A549 (cell line): ENCODE measurements around the gene NR3C1. TPM values are rescaled to one million over a fixed set of nuclear protein-coding genes. Genes with fewer than 3 reads are reported as not detected.

Source experiments
- ATAC-seq, 2 experiments: fragments of 200-7000 bp in 1 of 2; fragments of >200 bp in 1 of 2; cut with Nextera tagmentation in 1 of 2; cut with Tn5 transposase in 1 of 2; 3 replicates each; pipeline versions ENCODE4 v1.8.0 to v1.9.1; 2018 to 2020; ENCODE audit warnings: mild to moderate bottlenecking in 1 of 2, moderate library complexity in 1 of 2
- CTCF ChIA-PET: fragments of 300-600 bp; sonication (Branson Sonifier 250); formaldehyde crosslinking; extraction: SDS; loops from one replicate; lab custom pipeline; 2021; ENCODE audit warnings: antibody characterized with exemption, inconsistent platforms; lab: Yijun Ruan, JAX
- POLR2A ChIA-PET: fragments of 350-600 bp; formaldehyde crosslinking; extraction: SDS; loops from one replicate; lab custom pipeline; 2021; ENCODE audit warnings: antibody characterized with exemption, inconsistent platforms; lab: Yijun Ruan, JAX
- DNase-seq, 2 experiments: peaks; one replicate each; pipeline versions ENCODE4 v3.0.0 to v3.0.0-alpha.2; 2011 to 2016; ENCODE audit warnings: low read depth in 1 of 2, low spot score in 1 of 2
- FAIRE-seq: peaks from 2 replicates; lab custom pipeline; 2011; peaks lifted over from hg19 to GRCh38; lab: Jason Lieb, UNC
- H3K27ac ChIP-seq, 2 experiments: fragments of >200 bp; sonication (Bioruptor Twin); formaldehyde crosslinking; 3 replicates each; pipeline ENCODE4 v1.5.1; 2016 to 2017
- H3K4me1 ChIP-seq: fragments of >200 bp; sonication (Bioruptor Twin); formaldehyde crosslinking; 3 replicates; pipeline ENCODE4 v1.6.1; 2016
- H3K4me2 ChIP-seq: fragments of >200 bp; sonication (Bioruptor Twin); formaldehyde crosslinking; 3 replicates; pipeline ENCODE4 v1.6.1; 2016
- H3K4me3 ChIP-seq: fragments of >200 bp; sonication (Bioruptor Twin); formaldehyde crosslinking; 3 replicates; pipeline ENCODE4 v1.5.1; 2016
- H3K9me3 ChIP-seq: fragments of >200 bp; sonication (Bioruptor Twin); formaldehyde crosslinking; 3 replicates; pipeline ENCODE4 v1.6.1; 2016
- BHLHE40 ChIP-seq: IDR thresholded peaks from 2 replicates; pipeline ENCODE4 v1.6.1; 2012; ENCODE audit warnings: low read depth, low read length, inconsistent platforms
- CBX2 ChIP-seq: fragments of 200-600 bp; sonication (generic); IDR thresholded peaks from 2 replicates; pipeline ENCODE4 v1.6.1; 2016; ENCODE audit warnings: low read depth, mild to moderate bottlenecking, borderline replicate concordance
- CBX8 ChIP-seq: fragments of 200-600 bp; sonication (generic); IDR thresholded peaks from 2 replicates; pipeline ENCODE4 v1.6.1; 2016
- CHD4 ChIP-seq: fragments of 200-600 bp; sonication (generic); IDR thresholded peaks from 2 replicates; pipeline ENCODE4 v1.6.1; 2016; ENCODE audit warnings: antibody characterized with exemption, mild to moderate bottlenecking, borderline replicate concordance
- EHMT2 ChIP-seq: fragments of 200-600 bp; sonication (generic); IDR thresholded peaks from 2 replicates; pipeline ENCODE4 v1.6.1; 2016; ENCODE audit warnings: antibody characterized with exemption, low read depth, mild to moderate bottlenecking, moderate library complexity
- EP300 ChIP-seq, 2 experiments: fragments of >200 bp; sonication (Bioruptor Twin); formaldehyde crosslinking; IDR thresholded peaks; 2 replicates in 1 of 2; 3 replicates in 1 of 2; pipeline ENCODE4 v1.6.1; 2016 to 2017
- FOSB ChIP-seq: fragments of 250-450 bp; sonication (Bioruptor Pico); IDR thresholded peaks from 2 replicates; pipeline ENCODE4 v1.5.0; 2020; ENCODE audit warnings: mild to moderate bottlenecking, moderate library complexity
- FOSL2 ChIP-seq, 2 experiments: fragments of 450-650 bp in 1 of 2; fragments of >200 bp in 1 of 2; sonication (Bioruptor Twin) in 1 of 2; formaldehyde crosslinking; IDR thresholded peaks; 2 replicates each; pipeline versions ENCODE4 v1.5.0 to v1.6.1; 2016 to 2020; ENCODE audit warnings: mild to moderate bottlenecking in 1 of 2, moderate library complexity in 1 of 2
- GATA3 ChIP-seq: IDR thresholded peaks from 2 replicates; pipeline ENCODE4 v1.6.1; 2012; ENCODE audit warnings: borderline replicate concordance
- HOXA7 ChIP-seq: fragments of 250-450 bp; sonication (Bioruptor Pico); IDR thresholded peaks from 2 replicates; pipeline ENCODE4 v1.5.0; 2020; ENCODE audit warnings: mild to moderate bottlenecking, moderate library complexity
- HOXB5 ChIP-seq: fragments of 250-450 bp; sonication (Bioruptor Pico); IDR thresholded peaks from 2 replicates; pipeline ENCODE4 v1.5.0; 2020; ENCODE audit warnings: mild to moderate bottlenecking, moderate library complexity
- KDM5A ChIP-seq: fragments of 200-600 bp; sonication (generic); IDR thresholded peaks from 2 replicates; pipeline ENCODE4 v1.6.1; 2016; ENCODE audit warnings: antibody characterized with exemption, mild to moderate bottlenecking
- MAFK ChIP-seq: fragments of 450-650 bp; IDR thresholded peaks from 2 replicates; pipeline ENCODE4 v1.6.1; 2014; ENCODE audit not compliant: partially characterized antibody
- MAZ ChIP-seq: fragments of 150-350 bp; IDR thresholded peaks from 2 replicates; pipeline ENCODE4 v1.6.1; 2014; ENCODE audit warnings: antibody characterized with exemption, low read depth, low read length, borderline replicate concordance
- NFE2L2 ChIP-seq: fragments of 150-350 bp; conservative IDR thresholded peaks from 2 replicates; pipeline ENCODE4 v1.6.1; 2014; ENCODE audit warnings: low read length
- NR3C1 ChIP-seq: fragments of >200 bp; sonication (Bioruptor Twin); formaldehyde crosslinking; IDR thresholded peaks from 3 replicates; pipeline ENCODE4 v1.6.1; 2017
- POLR2A ChIP-seq: IDR thresholded peaks from 2 replicates; pipeline ENCODE4 v1.6.1; 2012; ENCODE audit warnings: mild to moderate bottlenecking, low read length
- POLR2AphosphoS2 ChIP-seq: conservative IDR thresholded peaks from 2 replicates; pipeline ENCODE4 v1.6.1; 2012; ENCODE audit warnings: low read length, improper control_type of control experiment, inconsistent platforms
- SMC3 ChIP-seq: fragments of >200 bp; sonication (Bioruptor Twin); formaldehyde crosslinking; IDR thresholded peaks from 3 replicates; pipeline ENCODE4 v1.6.1; 2018; ENCODE audit warnings: inconsistent platforms
- SREBF2 ChIP-seq: fragments of 450-650 bp; IDR thresholded peaks from 2 replicates; pipeline ENCODE4 v1.6.1; 2014; ENCODE audit warnings: mild to moderate bottlenecking, moderate library complexity
- WGBS: methylation state at CpG from one replicate; pipeline ENCODE4 v1.1.6; 2017; ENCODE audit errors: missing lambda C conversion rate; 5-methylcytosine and 5-hydroxymethylcytosine counted together
- polyA plus RNA-seq, 4 experiments: library from polyadenylated mRNA; depleted of rRNA in 3 of 4; stranded (reverse); fragments of >200 nt; fragmentation: RNase III in 1 of 4; extraction: RNeasy Plus Mini Kit Qiagen cat#74134 plus additional on column Dnase treatment in 1 of 4; gene quantifications; 2 replicates in 3 of 4; 3 replicates in 1 of 4; pipeline ENCODE4 v1.2.3, GENCODE V29; 2011 to 2017
- TF ChIP-seq, protein P1 (sequence below): IDR thresholded peaks from 2 replicates; pipeline ENCODE4 v1.6.1; 2012
- TF ChIP-seq, protein P2 (sequence below): IDR thresholded peaks from 2 replicates; pipeline ENCODE4 v1.6.1; 2012; ENCODE audit warnings: low read depth, borderline replicate concordance
- TF ChIP-seq, protein P3 (sequence below): fragments of >200 bp; sonication (Bioruptor Twin); formaldehyde crosslinking; IDR thresholded peaks from 3 replicates; pipeline ENCODE4 v1.5.1; 2016
- TF ChIP-seq, protein P4 (sequence below): fragments of >200 bp; sonication (Bioruptor Twin); formaldehyde crosslinking; IDR thresholded peaks from 3 replicates; pipeline ENCODE4 v1.6.1; 2016

Gene NR3C1
- polyA plus RNA-seq, 2 of the 4 experiments (the other 2 are of a cell fraction), result 46.5 to 73.0 TPM

DNA sequence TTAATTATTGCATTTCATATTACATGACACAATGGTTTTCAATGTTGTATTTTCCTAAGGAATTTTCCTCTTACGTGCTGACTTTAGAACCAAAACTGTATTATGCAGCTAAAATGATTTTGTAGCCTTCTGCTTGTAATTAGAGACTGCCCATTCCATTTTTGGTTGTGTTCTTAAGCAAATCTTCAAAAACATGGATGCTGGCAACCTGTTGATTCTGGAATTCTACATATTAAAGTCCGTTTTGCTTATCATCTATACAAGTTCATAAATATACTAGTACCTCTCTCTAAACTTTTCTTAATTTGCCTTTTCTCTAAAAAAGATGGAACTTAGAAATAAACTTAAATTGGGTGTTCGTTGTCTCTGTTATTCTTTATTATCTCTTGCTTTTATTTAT lies 88.3 kb downstream of the NR3C1 start:
- no peak for DNase-seq
- CTCF ChIA-PET, result interaction anchor here (1.4 kb wide), 1 partner anchor 312 kb away, joined by 3 read pairs; no protein-coding TSS in a partner anchor
- FAIRE-seq, result no peak
- Histone ChIP-seq H3K9me3 (no peaks in the 10 kb centered on the region), H3K27ac (no peak overlapping the region), H3K4me2 (peak overlapping the region; percentile 28), H3K4me3 (no peak overlapping the region), H3K4me1 (peaks cover 95% of the 10 kb centered on the region)
- no peak for TF ChIP-seq SREBF2
- TF ChIP-seq, protein P1, sequence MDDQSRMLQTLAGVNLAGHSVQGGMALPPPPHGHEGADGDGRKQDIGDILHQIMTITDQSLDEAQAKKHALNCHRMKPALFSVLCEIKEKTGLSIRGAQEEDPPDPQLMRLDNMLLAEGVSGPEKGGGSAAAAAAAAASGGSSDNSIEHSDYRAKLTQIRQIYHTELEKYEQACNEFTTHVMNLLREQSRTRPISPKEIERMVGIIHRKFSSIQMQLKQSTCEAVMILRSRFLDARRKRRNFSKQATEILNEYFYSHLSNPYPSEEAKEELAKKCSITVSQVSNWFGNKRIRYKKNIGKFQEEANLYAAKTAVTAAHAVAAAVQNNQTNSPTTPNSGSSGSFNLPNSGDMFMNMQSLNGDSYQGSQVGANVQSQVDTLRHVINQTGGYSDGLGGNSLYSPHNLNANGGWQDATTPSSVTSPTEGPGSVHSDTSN, result no peak
- TF ChIP-seq, protein P2, sequence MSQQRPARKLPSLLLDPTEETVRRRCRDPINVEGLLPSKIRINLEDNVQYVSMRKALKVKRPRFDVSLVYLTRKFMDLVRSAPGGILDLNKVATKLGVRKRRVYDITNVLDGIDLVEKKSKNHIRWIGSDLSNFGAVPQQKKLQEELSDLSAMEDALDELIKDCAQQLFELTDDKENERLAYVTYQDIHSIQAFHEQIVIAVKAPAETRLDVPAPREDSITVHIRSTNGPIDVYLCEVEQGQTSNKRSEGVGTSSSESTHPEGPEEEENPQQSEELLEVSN, result no peak
- no peak for TF ChIP-seq HOXB5
- TF ChIP-seq NR3C1, result no peak
- TF ChIP-seq KDM5A, result no peak
- no peak for TF ChIP-seq POLR2AphosphoS2
- no peak for TF ChIP-seq MAFK
- TF ChIP-seq MAZ, result no peak
- 86% methylated on average over 3 of the region's 3 CpGs for WGBS
- no peak for ATAC-seq
- POLR2A ChIA-PET, result no interaction called here

DNA sequence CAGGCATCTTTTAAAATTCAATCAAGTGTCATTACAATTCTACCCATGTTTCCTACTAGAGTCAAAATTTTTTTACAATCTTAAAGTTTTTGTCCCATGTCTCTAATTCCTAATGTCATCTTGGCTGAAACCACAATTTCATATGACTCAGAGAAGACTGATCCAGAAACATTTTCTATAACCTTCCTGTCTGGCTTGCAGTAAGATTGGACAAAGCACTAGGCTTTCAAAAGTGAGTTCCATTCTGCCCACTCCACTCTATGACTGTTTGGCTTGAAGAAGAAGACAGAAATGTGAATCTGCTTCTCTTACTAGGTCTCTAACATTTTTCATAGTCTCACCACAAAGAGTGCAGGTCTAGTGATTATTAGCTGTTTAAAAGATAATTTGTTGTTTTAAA lies 88.8 kb downstream of the NR3C1 start:
- ATAC-seq (peak in 1 of 2 experiments; percentile 14; a peak in 1 of 6 replicates), FAIRE-seq (peak; percentile 61)

More for the DNA sequence above, 88.8 kb downstream of the NR3C1 start:
- Histone ChIP-seq H3K9me3 (no peaks in the 10 kb centered on the region), H3K27ac (peak overlapping the region in 1 of 2 experiments; percentile 29; a peak in 1 of 6 replicates), H3K4me3 (no peak overlapping the region), H3K4me1 (peaks cover 95% of the 10 kb centered on the region), H3K4me2 (peak overlapping the region; percentile 28)
- TF ChIP-seq CBX8 (no peak), POLR2AphosphoS2 (no peak), FOSL2 (IDR thresholded peaks at IDR 0.05) (no peak), FOSL2 (CRISPR knock-in tag; IDR thresholded peaks at IDR 0.05) (no peak), POLR2A (no peak), EHMT2 (no peak), CBX2 (no peak), CHD4 (no peak), MAZ (no peak), GATA3 (no peak), BHLHE40 (no peak), SREBF2 (no peak), SMC3 (no peak), FOSB (no peak), HOXA7 (CRISPR knock-in tag) (no peak), NFE2L2 (no peak), EP300 (IDR thresholded peaks at IDR 0.05) (no peak)
- TF ChIP-seq, protein P3, sequence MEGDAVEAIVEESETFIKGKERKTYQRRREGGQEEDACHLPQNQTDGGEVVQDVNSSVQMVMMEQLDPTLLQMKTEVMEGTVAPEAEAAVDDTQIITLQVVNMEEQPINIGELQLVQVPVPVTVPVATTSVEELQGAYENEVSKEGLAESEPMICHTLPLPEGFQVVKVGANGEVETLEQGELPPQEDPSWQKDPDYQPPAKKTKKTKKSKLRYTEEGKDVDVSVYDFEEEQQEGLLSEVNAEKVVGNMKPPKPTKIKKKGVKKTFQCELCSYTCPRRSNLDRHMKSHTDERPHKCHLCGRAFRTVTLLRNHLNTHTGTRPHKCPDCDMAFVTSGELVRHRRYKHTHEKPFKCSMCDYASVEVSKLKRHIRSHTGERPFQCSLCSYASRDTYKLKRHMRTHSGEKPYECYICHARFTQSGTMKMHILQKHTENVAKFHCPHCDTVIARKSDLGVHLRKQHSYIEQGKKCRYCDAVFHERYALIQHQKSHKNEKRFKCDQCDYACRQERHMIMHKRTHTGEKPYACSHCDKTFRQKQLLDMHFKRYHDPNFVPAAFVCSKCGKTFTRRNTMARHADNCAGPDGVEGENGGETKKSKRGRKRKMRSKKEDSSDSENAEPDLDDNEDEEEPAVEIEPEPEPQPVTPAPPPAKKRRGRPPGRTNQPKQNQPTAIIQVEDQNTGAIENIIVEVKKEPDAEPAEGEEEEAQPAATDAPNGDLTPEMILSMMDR, result no peak
- TF ChIP-seq, protein P4, sequence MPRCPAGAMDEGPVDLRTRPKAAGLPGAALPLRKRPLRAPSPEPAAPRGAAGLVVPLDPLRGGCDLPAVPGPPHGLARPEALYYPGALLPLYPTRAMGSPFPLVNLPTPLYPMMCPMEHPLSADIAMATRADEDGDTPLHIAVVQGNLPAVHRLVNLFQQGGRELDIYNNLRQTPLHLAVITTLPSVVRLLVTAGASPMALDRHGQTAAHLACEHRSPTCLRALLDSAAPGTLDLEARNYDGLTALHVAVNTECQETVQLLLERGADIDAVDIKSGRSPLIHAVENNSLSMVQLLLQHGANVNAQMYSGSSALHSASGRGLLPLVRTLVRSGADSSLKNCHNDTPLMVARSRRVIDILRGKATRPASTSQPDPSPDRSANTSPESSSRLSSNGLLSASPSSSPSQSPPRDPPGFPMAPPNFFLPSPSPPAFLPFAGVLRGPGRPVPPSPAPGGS, result no peak
- no peak for DNase-seq
- ChIA-PET CTCF (interaction anchor here (0.9 kb wide), 1 partner anchor 312 kb away, joined by 3 read pairs; no protein-coding TSS in a partner anchor), POLR2A (no interaction called here)
